SK-N-SH treated with all-trans-retinoic acid at 6 μM for 48 hours (cell line): ENCODE data around the gene SETDB1.

Experiments used
- BACH2 ChIP-seq: fragments of 250-450 bp; sonication (Bioruptor Pico); IDR thresholded peaks from 2 replicates; pipeline ENCODE4 v1.9.0; 2021; ENCODE audit warnings: mild to moderate bottlenecking, borderline replicate concordance
- TCF4 ChIP-seq: fragments of 250-450 bp; sonication (Bioruptor Pico); IDR thresholded peaks from 2 replicates; pipeline ENCODE4 v1.8.0; 2021; ENCODE audit warnings: mild to moderate bottlenecking, moderate library complexity, borderline replicate concordance

GRCh38 chr1:150999926-151000325, 73.8 kb downstream of the SETDB1 start:
- TF ChIP-seq TCF4 (CRISPR knock-in tag) (no peak), BACH2 (CRISPR knock-in tag) (no peak)
